A673 (cell line): ENCODE data around the gene ADCY5. TPM values are rescaled to one million over a fixed set of nuclear protein-coding genes. Genes with fewer than 3 reads are reported as not detected.

Experiments
- BruUV-seq: library from RNA; stranded (reverse); fragments of 400-500 nt; replicated peaks from 2 replicates; lab custom pipeline; 2021; lab: Mats Ljungman, UMichigan
- CTCF ChIA-PET: fragments of 300-600 bp; sonication (Branson Sonifier 250); formaldehyde crosslinking; loops from one replicate; lab custom pipeline; 2022; ENCODE audit warnings: antibody characterized with exemption; lab: Charles Lee
- POLR2A ChIA-PET: fragments of 300-600 bp; sonication (Branson Sonifier 250); formaldehyde crosslinking; loops from one replicate; lab custom pipeline; 2022; ENCODE audit warnings: antibody characterized with exemption; ENCODE audit not compliant: low non-redundant PET; lab: Charles Lee
- DNase-seq: peaks from one replicate; pipeline ENCODE4 v3.0.0-alpha.2; 2015; ENCODE audit warnings: low spot score
- H3K27ac ChIP-seq: fragments of 200-600 bp; sonication (generic); 2 replicates; pipeline ENCODE4 v1.5.1; 2016; ENCODE audit warnings: mixed run types, low read depth, mild to moderate bottlenecking, mixed read lengths, antibody characterized with exemption, low read length; ENCODE audit not compliant: poor library complexity, severe bottlenecking
- H3K27me3 ChIP-seq: fragments of 200-600 bp; sonication (generic); replicated peaks from 2 replicates; pipeline ENCODE4 v1.6.1; 2017; ENCODE audit warnings: mixed run types, low read depth, mild to moderate bottlenecking, mixed read lengths, antibody characterized with exemption, low read length; ENCODE audit not compliant: insufficient read depth, poor library complexity
- H3K36me3 ChIP-seq: fragments of 200-600 bp; sonication (generic); 2 replicates; pipeline ENCODE4 v1.6.1; 2016; ENCODE audit warnings: mixed run types, mild to moderate bottlenecking, mixed read lengths, antibody characterized with exemption, low read length; ENCODE audit not compliant: insufficient read depth, poor library complexity, severe bottlenecking
- H3K4me1 ChIP-seq: fragments of 200-600 bp; sonication (generic); 2 replicates; pipeline ENCODE4 v1.6.1; 2017; ENCODE audit warnings: mixed run types, mild to moderate bottlenecking, mixed read lengths, antibody characterized with exemption, low read length; ENCODE audit not compliant: insufficient read depth, poor library complexity, severe bottlenecking
- H3K4me3 ChIP-seq: fragments of 200-600 bp; sonication (generic); 2 replicates; pipeline ENCODE4 v1.5.1; 2016; ENCODE audit warnings: low read depth, mixed run types, mild to moderate bottlenecking, mixed read lengths, low read length; ENCODE audit not compliant: poor library complexity, severe bottlenecking
- H3K9me3 ChIP-seq: fragments of 200-600 bp; sonication (generic); 2 replicates; pipeline ENCODE4 v1.6.1; 2016; ENCODE audit warnings: mixed run types, low read depth, mild to moderate bottlenecking, mixed read lengths, antibody characterized with exemption, low read length; ENCODE audit not compliant: poor library complexity, severe bottlenecking
- EZH2 ChIP-seq: fragments of 200-600 bp; sonication (generic); IDR thresholded peaks from 2 replicates; pipeline ENCODE4 v1.6.1; 2017; ENCODE audit warnings: borderline replicate concordance, low read depth, mild to moderate bottlenecking, mixed read lengths, antibody characterized with exemption, low read length; ENCODE audit not compliant: poor library complexity, severe bottlenecking
- intact Hi-C: fragments of 100-400 bp; cut with micrococcal nuclease; formaldehyde crosslinking; loops from one replicate; pipeline ENCODE4 v1.10.0; 2022; ENCODE audit not compliant: unreplicated experiment
- total RNA-seq: library from RNA; stranded (reverse); gene quantifications from 2 replicates; pipeline ENCODE4 v1.2.3, GENCODE V29; 2021
- TF ChIP-seq, protein P1 (sequence below): fragments of 300-800, 200-600 bp; sonication (generic); conservative IDR thresholded peaks from 2 replicates; pipeline ENCODE4 v1.5.1; 2017; ENCODE audit warnings: low read depth, mild to moderate bottlenecking, antibody characterized with exemption, low read length, moderate library complexity, mixed read lengths

ADCY5 gene
- total RNA-seq, 1 experiment from 2014 or later: 0.21 TPM

DNA sequence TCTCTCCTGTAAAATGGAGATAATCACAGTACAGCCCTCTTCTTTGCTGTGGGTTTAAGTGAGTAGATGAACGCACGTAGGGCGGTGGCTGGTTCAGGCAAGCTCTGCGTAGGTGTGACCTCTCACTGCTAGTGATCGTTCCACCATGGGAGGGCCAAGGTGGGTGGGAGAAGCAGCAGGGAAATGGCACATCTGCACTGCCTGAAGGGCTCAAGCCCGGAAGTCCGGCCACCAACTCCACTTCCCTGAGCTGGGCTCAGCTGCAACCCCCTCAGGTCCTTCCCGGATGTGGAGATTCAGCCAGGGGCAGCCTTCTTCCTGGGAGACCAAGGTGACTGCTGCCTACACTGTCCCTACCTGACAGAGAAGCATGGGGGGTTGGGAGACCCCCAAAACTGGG, 102.9 kb downstream of the ADCY5 start:
- POLR2A ChIA-PET: no interaction called here
- CTCF ChIA-PET: no interaction called here
- DNase-seq: no peak

DNA sequence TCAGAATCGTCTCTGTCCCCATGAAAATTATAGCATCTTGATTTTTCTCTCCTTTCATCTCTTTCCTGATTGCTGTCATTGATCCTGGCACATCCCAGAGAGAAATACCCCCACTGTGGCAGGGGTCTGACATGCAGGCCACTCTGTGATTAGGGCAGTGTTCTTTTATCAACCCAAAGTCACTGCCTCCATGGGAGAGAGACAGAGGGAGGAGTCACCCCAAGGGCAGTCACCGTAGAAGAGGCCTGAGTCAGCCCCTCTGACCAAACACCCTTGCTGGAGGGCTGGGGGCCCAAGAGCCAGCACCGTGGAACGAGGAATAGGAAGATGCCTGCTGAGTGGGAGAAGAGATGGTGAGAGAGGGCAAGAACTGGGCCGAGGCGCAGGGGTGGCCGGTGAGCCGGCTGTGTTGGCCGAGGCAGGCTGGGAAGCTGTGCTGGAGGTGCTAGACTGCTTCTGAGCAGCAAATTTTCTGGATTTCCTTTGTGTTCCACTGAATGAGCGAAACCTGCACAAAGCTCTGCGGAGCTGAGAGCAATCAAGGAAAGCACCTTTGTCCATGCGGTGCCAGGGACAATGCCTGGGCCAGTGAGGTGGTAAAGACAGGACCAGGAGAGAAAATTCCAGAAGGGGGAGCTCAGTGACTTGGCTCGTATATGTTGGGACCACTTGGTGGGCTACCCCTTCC, 103.8 kb downstream of the ADCY5 start:
- intact Hi-C loops: no loop called here
- Histone ChIP-seq H3K4me3 (no peak overlapping the region), H3K4me1 (no peaks in the 10 kb centered on the region), H3K27me3 (no peaks in the 10 kb centered on the region), H3K9me3 (no peaks in the 10 kb centered on the region), H3K36me3 (no peaks in the 10 kb centered on the region), H3K27ac (no peak overlapping the region)
- no peak for TF ChIP-seq EZH2
- TF ChIP-seq, protein P1, sequence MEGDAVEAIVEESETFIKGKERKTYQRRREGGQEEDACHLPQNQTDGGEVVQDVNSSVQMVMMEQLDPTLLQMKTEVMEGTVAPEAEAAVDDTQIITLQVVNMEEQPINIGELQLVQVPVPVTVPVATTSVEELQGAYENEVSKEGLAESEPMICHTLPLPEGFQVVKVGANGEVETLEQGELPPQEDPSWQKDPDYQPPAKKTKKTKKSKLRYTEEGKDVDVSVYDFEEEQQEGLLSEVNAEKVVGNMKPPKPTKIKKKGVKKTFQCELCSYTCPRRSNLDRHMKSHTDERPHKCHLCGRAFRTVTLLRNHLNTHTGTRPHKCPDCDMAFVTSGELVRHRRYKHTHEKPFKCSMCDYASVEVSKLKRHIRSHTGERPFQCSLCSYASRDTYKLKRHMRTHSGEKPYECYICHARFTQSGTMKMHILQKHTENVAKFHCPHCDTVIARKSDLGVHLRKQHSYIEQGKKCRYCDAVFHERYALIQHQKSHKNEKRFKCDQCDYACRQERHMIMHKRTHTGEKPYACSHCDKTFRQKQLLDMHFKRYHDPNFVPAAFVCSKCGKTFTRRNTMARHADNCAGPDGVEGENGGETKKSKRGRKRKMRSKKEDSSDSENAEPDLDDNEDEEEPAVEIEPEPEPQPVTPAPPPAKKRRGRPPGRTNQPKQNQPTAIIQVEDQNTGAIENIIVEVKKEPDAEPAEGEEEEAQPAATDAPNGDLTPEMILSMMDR: no peak
- ChIA-PET POLR2A (no interaction called here), CTCF (no interaction called here)
- no TSS peak for BruUV-seq
- DNase-seq: no peak

More for the DNA sequence above, 102.9 kb downstream of the ADCY5 start:
- Histone ChIP-seq H3K36me3 (no peaks in the 10 kb centered on the region), H3K4me3 (no peak overlapping the region), H3K27ac (no peak overlapping the region), H3K27me3 (no peaks in the 10 kb centered on the region), H3K9me3 (no peaks in the 10 kb centered on the region), H3K4me1 (no peaks in the 10 kb centered on the region)
- TF ChIP-seq EZH2: no peak
- TF ChIP-seq, protein P1: no peak
- intact Hi-C loops: no loop called here
- no TSS peak for BruUV-seq

DNA sequence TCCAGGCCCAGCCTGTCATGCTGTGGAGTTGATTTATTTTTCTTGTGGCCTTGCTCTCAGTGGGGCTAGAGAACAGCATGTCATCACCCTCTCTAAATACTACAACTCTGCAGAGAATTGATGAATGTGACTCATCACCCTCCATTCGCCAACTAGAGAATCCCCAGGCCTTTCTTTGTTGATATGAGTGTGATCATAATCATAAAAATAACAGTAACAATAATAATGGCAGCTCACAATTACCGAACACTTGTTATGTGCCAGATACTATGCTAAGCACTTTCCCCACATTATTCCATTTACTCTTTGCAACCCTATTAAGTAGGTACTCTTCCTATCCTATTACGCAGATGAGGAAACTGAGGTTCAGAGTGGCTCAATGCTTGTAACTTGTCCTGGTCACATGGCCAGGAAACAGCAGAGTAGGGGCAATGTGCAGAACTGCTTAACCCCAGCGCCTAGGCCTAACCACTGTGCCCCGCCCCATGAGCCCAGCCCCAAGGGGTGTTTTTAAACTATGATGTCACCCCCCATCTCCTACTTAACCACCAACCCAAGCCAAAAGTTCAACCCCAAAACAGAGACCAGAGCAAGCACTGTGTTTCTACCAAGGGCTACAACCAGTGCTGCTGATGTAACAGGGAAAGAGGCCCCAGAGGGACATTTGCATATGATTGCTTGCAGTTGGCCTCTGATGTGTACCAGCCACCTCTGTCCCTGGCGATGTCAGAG, 104.5 kb downstream of the ADCY5 start:
- H3K4me1 ChIP-seq: no peaks in the 10 kb centered on the region
- peak; percentile 12 for DNase-seq
- TF ChIP-seq, protein P1: no peak
- TF ChIP-seq EZH2: no peak
- no peak overlapping the region for H3K4me3 ChIP-seq
- CTCF ChIA-PET: no interaction called here
- BruUV-seq: no TSS peak
- no peak overlapping the region for H3K27ac ChIP-seq
- POLR2A ChIA-PET: no interaction called here
- H3K9me3 ChIP-seq: no peaks in the 10 kb centered on the region
- H3K36me3 ChIP-seq: no peaks in the 10 kb centered on the region
- intact Hi-C loops: no loop called here
- no peaks in the 10 kb centered on the region for H3K27me3 ChIP-seq
